OCI-LY1 (cell line): ENCODE data around the gene INTS15.

Experiments
- EZH2 ChIP-seq: fragments of 200-600 bp; sonication (generic), shearing (Covaris generic); IDR thresholded peaks from 2 replicates; pipeline ENCODE4 v1.8.0; 2017; ENCODE audit warnings: borderline replicate concordance, mixed run types, mild to moderate bottlenecking, antibody characterized with exemption, low read length, moderate library complexity, mixed read lengths
- TF ChIP-seq, protein P1 (sequence below): fragments of 200-600 bp; sonication (generic), shearing (Covaris generic); IDR thresholded peaks from 2 replicates; pipeline ENCODE4 v1.5.1; 2017; ENCODE audit warnings: mild to moderate bottlenecking, antibody characterized with exemption, low read length, moderate library complexity, mixed read lengths

GRCh38 chr7:6654842-6655610 lies 65.2 kb downstream of the INTS15 start:
- TF ChIP-seq, protein P1, sequence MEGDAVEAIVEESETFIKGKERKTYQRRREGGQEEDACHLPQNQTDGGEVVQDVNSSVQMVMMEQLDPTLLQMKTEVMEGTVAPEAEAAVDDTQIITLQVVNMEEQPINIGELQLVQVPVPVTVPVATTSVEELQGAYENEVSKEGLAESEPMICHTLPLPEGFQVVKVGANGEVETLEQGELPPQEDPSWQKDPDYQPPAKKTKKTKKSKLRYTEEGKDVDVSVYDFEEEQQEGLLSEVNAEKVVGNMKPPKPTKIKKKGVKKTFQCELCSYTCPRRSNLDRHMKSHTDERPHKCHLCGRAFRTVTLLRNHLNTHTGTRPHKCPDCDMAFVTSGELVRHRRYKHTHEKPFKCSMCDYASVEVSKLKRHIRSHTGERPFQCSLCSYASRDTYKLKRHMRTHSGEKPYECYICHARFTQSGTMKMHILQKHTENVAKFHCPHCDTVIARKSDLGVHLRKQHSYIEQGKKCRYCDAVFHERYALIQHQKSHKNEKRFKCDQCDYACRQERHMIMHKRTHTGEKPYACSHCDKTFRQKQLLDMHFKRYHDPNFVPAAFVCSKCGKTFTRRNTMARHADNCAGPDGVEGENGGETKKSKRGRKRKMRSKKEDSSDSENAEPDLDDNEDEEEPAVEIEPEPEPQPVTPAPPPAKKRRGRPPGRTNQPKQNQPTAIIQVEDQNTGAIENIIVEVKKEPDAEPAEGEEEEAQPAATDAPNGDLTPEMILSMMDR, result no peak
- TF ChIP-seq EZH2, result no peak
